NCI-H82 treated with DMSO at 0.1 percent for 48 hours (cell line): ENCODE results near the gene CTDSPL.

ENCODE experiments used
- DNase-seq: peaks from one replicate; lab custom pipeline; 2025; ENCODE audit not compliant: unreplicated experiment; lab: John Stamatoyannopoulos, UW

CTDSPL gene

DNA sequence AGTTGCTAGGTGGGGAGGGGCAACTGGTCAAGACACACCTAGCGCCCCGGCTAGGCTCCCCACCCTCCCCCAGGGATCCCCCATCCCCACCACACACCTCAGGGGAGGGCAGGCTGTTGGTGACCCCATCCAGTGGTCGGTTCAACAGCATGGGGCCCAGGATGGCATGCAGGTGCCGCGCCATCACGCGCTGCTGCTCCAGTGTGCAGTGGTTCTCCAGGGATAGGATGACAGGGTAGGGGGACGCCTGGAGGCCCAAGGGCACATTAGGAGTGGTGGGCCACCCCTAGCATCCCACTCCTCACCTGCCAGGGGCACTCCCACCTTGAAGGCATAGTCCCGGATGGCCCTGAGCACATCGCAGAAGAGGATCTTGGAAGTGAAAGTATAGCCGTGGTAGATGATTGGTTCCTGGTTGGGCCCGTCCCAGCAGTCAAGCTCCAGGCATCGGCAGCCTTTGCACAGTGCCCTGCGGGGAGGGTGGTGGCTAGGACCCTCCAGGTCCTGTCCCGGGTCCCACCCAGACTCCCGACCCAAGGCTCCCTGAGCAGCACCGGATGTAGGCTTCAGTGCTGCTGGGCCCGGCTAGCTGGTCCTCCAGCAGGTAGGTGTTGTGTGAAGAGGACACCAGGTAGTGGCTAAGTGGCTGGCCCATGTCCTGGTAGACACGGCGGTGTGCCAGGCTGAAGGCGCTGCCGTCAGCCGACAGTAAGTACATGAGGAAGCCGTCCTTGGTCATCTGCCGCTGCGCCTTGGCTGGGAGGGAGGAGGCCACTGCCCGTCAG lies 148.3 kb downstream of the CTDSPL start:
- DNase-seq, result no peak

DNA sequence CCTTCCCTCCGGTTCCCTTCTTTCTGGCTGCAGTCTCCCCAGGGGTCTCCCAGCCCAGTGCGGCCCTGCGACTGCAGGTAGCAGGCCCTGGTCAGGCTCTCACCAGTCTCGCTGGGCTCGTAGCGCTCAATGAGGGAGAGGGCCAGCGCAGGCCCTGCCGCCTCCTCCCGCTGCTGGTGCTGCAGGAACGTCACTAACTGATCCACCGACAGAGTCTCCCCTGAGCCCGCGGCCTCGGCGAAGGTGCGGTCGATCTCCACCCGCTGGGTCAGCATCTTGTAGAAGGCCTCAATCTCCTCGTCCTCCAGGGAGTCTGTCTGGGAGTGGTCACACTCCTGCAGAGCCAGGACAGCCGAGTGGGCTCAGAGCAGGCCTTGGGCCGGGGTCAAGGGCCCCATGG lies 149.4 kb downstream of the CTDSPL start:
- DNase-seq, result no peak

GRCh38 chr3:38015485-38015884 lies 153.8 kb downstream of the CTDSPL start:
- no peak for DNase-seq

- DNase-seq, result no peak
Observed at GRCh38 chr3:38015984-38016383, 154.3 kb downstream of the CTDSPL start.

DNA sequence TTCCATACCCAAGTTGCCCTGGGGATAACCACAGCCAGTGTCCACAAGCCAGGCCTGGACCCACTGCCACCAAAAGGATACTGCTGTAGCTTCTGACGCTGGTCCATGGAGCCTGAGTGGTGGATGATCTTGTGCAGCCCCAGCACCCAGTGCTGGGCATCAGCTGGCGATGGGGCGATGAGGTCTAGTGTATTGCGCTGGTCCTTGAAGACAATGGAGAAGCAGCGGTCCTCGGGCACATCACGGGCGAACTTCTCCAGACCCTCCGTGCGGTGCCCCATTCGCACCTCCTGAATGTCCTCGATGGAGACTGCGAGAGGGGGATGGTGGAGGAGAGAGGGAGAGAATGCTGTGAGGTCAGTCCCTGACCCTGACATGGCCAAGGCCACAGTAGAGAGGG lies 154.7 kb downstream of the CTDSPL start:
- no peak for DNase-seq

DNA sequence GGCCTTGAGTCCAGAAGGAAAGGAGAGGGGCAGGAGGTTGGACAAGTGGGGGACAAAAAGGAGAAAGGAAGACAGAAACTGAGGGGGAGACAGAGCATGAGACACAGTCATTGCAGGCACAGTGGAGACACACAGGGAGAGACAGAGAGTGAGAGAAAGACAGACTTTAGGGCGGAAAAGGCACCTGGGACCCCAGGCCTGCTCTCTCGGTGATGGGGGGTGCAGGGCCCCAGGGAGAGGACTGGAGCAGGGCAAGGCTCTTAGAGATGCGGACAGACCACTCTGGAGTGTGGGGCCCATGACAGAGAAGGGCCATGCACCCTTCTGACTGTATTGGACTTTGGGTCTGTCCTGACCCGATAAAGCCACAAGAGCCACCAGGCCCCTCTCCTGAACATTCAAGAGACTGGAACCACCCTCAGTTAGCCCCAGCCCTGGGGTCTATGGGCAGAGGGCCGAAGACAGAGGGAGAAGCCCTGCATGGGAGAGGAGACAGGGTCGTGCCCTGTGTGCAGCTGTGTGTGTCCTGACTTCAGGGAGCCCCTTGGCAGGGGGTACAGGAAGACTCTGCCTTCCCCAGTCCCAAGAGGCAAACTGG lies 155.3 kb downstream of the CTDSPL start:
- DNase-seq, result no peak

GRCh38 chr3:38017445-38018295 lies 156.0 kb downstream of the CTDSPL start:
- no peak for DNase-seq

- DNase-seq, result no peak
Observed at GRCh38 chr3:38018296-38019266, 156.9 kb downstream of the CTDSPL start.

- DNase-seq, result no peak
Observed at GRCh38 chr3:38019658-38020341, 158.1 kb downstream of the CTDSPL start.

- DNase-seq, result no peak
Observed at GRCh38 chr3:38020342-38020726, 158.7 kb downstream of the CTDSPL start.

DNA sequence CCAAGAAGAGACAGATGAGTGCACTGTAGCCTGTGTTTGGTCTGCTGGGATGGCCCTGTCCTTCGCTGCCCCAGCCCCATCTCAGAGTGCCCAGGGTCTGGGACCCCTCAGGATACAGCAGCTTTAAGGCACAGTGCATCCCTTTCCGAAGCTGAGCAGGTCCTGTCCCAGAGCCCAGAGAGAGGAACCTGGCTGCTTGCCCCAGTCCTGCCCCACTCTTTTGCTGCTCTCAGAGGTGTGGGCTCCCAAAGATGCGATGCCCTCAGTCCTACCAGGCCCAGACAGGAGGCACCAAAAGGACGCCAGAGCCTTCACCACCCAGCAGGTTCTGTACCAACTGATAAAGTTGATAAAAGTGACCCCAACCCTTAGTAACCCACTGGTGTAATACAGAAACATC lies 159.5 kb downstream of the CTDSPL start:
- DNase-seq, result no peak

DNA sequence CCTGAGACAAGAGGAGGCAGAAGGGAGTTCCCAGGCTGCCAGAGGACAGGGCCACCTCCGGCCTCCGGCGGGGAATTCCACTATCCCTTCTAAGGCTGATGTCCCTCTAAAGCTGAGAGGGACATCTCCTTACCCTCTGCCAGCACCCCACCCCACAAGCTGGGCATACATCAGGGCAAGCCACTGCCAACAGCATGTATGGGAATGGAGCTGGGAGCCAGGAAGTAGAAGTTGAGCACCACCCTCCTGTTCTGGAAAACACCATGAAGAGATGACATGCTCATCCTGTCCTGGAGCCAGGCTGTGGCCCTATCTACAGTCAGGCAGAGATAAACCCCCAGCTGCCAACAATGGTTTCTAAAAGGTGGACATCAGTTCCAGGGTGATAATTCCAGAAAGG lies 160.6 kb downstream of the CTDSPL start:
- no peak for DNase-seq

DNA sequence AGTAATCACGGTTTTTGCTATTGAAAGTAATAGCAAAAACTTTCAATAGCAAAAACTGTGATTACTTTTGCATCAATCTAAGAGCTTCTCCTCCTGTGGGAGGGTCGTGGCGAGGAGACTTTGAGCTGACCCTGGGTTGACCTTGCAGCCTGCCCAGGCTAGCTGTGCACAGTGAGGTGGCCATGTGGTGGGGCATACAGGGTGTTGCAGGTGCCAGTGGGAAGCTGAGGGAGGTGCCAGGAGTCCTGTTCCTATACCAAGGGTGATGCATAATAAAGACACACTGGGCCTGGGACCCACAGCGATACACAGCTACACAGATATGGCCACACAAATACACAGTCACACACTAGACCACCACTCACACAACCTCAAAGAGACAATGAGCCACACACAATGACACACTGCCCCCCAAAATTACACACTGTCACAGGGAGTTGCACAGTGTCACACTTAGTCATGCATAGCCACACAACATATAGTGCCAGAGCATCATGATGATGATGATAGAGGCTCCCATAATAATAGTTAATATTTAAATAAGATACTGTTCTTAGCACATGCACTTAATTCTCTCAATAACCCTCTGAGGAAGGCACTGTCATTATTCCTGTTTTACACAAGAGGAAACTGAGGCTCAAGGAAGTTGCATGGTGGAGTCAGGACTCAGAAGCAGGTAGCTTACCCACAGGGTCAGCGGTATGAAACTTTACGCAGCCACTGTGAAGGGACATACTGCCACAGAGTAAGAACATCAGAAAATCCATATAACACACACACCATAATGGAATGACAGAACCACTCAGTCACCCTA lies 161.4 kb downstream of the CTDSPL start:
- DNase-seq, result no peak

DNA sequence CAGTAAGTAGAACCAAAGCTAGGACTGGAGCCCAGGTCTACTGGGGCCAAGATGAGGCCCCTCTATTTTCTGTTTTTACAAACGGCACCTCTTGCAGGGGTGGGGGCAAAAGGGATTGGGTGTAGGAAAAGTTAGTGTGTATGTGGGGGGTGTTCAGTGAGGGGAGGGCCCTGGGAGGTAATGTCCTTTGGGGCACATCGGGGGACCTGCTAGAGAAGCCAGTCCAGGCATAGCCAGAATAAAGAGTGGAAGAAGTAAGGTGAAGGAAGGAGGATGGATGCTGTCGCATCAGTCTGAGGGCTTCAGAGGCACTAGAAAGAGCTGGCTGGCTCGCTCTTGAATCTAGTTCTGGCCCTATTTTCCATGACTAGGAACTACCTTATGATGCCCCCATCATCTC lies 165.2 kb downstream of the CTDSPL start:
- no peak for DNase-seq

- no peak for DNase-seq
Observed at GRCh38 chr3:38027466-38028465, 166.1 kb downstream of the CTDSPL start.

GRCh38 chr3:38028621-38029361 lies 167.1 kb downstream of the CTDSPL start:
- DNase-seq, result no peak

GRCh38 chr3:38029400-38030125 lies 167.9 kb downstream of the CTDSPL start, which contains the start of gene PLCD1:
Gene PLCD1, minus strand, starts transcription at chr3:38029642. Its CDS starts 103 bp downstream, at chr3:38029539.
- no peak for DNase-seq
